GM21737 (cell line): Measurements from ENCODE around the gene CCL21.
"Not testable (repeated sequence)": the region's sequence is repeated elsewhere in the genome, so short reads cannot be mapped to it uniquely, and the experiment has no call there.

Experiments
- ATAC-seq: cut with Tn5 transposase; IDR thresholded peaks from one replicate; pipeline ENCODE4 v1.9.1; 2021; ENCODE audit warnings: mild to moderate bottlenecking, moderate library complexity; ENCODE audit not compliant: unreplicated experiment

Gene CCL21

GRCh38 chr9:34710023-34710422 is at the start of gene CCL21:
TSS of gene CCL21 (minus strand) at chr9:34710136. CDS start at chr9:34710066, 70 bp downstream.
- ATAC-seq = no peak

- no peak for ATAC-seq
Observed at GRCh38 chr9:34759432-34760134, 49.6 kb upstream of the CCL21 start.

GRCh38 chr9:34750320-34750719 is 40.4 kb upstream of the CCL21 start:
- not testable (repeated sequence) for ATAC-seq

GRCh38 chr9:34746526-34746925 is 36.6 kb upstream of the CCL21 start:
- ATAC-seq = no peak

GRCh38 chr9:34744295-34745221 is 34.6 kb upstream of the CCL21 start:
- no peak for ATAC-seq

- ATAC-seq = no peak
Observed at GRCh38 chr9:34742710-34743109, 32.8 kb upstream of the CCL21 start.

- ATAC-seq = no peak
Observed at GRCh38 chr9:34741628-34742027, 31.7 kb upstream of the CCL21 start.

GRCh38 chr9:34740176-34740575 is 30.2 kb upstream of the CCL21 start:
- ATAC-seq = not testable (repeated sequence)

GRCh38 chr9:34737677-34738260 is 27.8 kb upstream of the CCL21 start:
- ATAC-seq = no peak

GRCh38 chr9:34734720-34735119 is 24.8 kb upstream of the CCL21 start:
- ATAC-seq = no peak

- no peak for ATAC-seq
Observed at GRCh38 chr9:34732886-34733285, 22.9 kb upstream of the CCL21 start.

- ATAC-seq = no peak
Observed at GRCh38 chr9:34732478-34732877, 22.5 kb upstream of the CCL21 start.

- ATAC-seq = no peak
Observed at GRCh38 chr9:34723141-34723540, 13.2 kb upstream of the CCL21 start.

GRCh38 chr9:34719769-34720025 is 9.8 kb upstream of the CCL21 start:
- not testable (repeated sequence) for ATAC-seq

- no peak for ATAC-seq
Observed at GRCh38 chr9:34719021-34719768, 9.3 kb upstream of the CCL21 start.

GRCh38 chr9:34717996-34718614 is 8.2 kb upstream of the CCL21 start:
- no peak for ATAC-seq

- no peak for ATAC-seq
Observed at GRCh38 chr9:34716711-34717110, 6.8 kb upstream of the CCL21 start.

- no peak for ATAC-seq
Observed at GRCh38 chr9:34715639-34716215, 5.8 kb upstream of the CCL21 start.

GRCh38 chr9:34714007-34714406 is 4.1 kb upstream of the CCL21 start:
- ATAC-seq = no peak

- no peak for ATAC-seq
Observed at GRCh38 chr9:34712140-34712539, 2.2 kb upstream of the CCL21 start.
